Activated CD4-positive, alpha-beta T cell treated with anti-CD3 and anti-CD28 coated beads, Interleukin-2, amount 50 U/mL, for 4 hours (primary cell): Measurements from ENCODE around the gene TANGO6.

Source experiments
- DNase-seq, 2 experiments: peaks; one replicate each; pipeline ENCODE4 v3.0.0-alpha.2; 2020

TANGO6 gene

GRCh38 chr16:69064124-69064763 lies 220.9 kb downstream of the TANGO6 start:
- DNase-seq, result no peak

GRCh38 chr16:69064764-69065313 lies 221.5 kb downstream of the TANGO6 start:
- no peak for DNase-seq

- no peak for DNase-seq
Measured at GRCh38 chr16:69069504-69069903, 226.2 kb downstream of the TANGO6 start.

- DNase-seq, result no peak
Measured at GRCh38 chr16:69071036-69071435, 227.7 kb downstream of the TANGO6 start.

GRCh38 chr16:69072640-69072974 lies 229.3 kb downstream of the TANGO6 start:
- no peak for DNase-seq

- no peak for DNase-seq
Measured at GRCh38 chr16:69073181-69073702, 229.9 kb downstream of the TANGO6 start.

- no peak for DNase-seq
Measured at GRCh38 chr16:69077251-69077650, 233.9 kb downstream of the TANGO6 start.

- no peak for DNase-seq
Measured at GRCh38 chr16:69078073-69078472, 234.7 kb downstream of the TANGO6 start.

- no peak for DNase-seq
Measured at GRCh38 chr16:69079697-69080096, 236.4 kb downstream of the TANGO6 start.

- DNase-seq, result no peak
Measured at GRCh38 chr16:69083306-69083941, 240.1 kb downstream of the TANGO6 start.

GRCh38 chr16:69084289-69084688 lies 241.0 kb downstream of the TANGO6 start:
- no peak for DNase-seq

- no peak for DNase-seq
Measured at GRCh38 chr16:69085032-69085695, 241.8 kb downstream of the TANGO6 start.

GRCh38 chr16:69087161-69087581 lies 243.8 kb downstream of the TANGO6 start:
- DNase-seq, result no peak

GRCh38 chr16:69088684-69089083 lies 245.4 kb downstream of the TANGO6 start:
- no peak for DNase-seq

GRCh38 chr16:69089091-69089910 lies 246.0 kb downstream of the TANGO6 start:
- DNase-seq, result no peak

- no peak for DNase-seq
Measured at GRCh38 chr16:69093974-69094373, 250.6 kb downstream of the TANGO6 start.

GRCh38 chr16:69094501-69094900 lies 251.2 kb downstream of the TANGO6 start:
- no peak for DNase-seq

GRCh38 chr16:69095193-69095592 lies 251.9 kb downstream of the TANGO6 start:
- no peak for DNase-seq

- no peak for DNase-seq
Measured at GRCh38 chr16:69100071-69100691, 256.9 kb downstream of the TANGO6 start.

- no peak for DNase-seq
Measured at GRCh38 chr16:69105501-69106361, 262.4 kb downstream of the TANGO6 start, which contains the start of gene HAS3. HAS3 (plus strand) TSS chr16:69105653; CDS start chr16:69109396, 3,743 bp downstream.
